Stimulated activated CD4-positive, alpha-beta T cell treated with anti-CD3 and anti-CD28 coated beads, Interleukin-12 subunit alpha, Interleukin-12 subunit beta, amount 100 ng/mL, for 4 hours (primary cell): ENCODE data around the gene ZNF324.
"Not testable (repeated sequence)": the region's sequence is repeated elsewhere in the genome, so short reads cannot be mapped to it uniquely, and the experiment has no call there.

Experiments
- DNase-seq: peaks from one replicate; pipeline ENCODE4 v3.0.0-alpha.2; 2020

The ZNF324 gene

GRCh38 chr19:58466760-58467589 lies at the start of gene ZNF324:
ZNF324 (plus strand) TSS chr19:58467080; CDS start chr19:58469186, 2,106 bp downstream.
- peak; percentile 97 for DNase-seq

GRCh38 chr19:58428617-58429016 lies 38.3 kb upstream of the ZNF324 start:
- no peak for DNase-seq

- no peak for DNase-seq
These were observed 37.1 kb upstream of the ZNF324 start for GRCh38 chr19:58429745-58430144.

- no peak for DNase-seq
These were observed 32.7 kb upstream of the ZNF324 start for GRCh38 chr19:58434217-58434616.

GRCh38 chr19:58439576-58440554 lies 27.0 kb upstream of the ZNF324 start, which contains the start of gene ZNF132:
ZNF132 (minus strand) TSS chr19:58440153; CDS start chr19:58439821, 332 bp downstream.
- peak; percentile 84 for DNase-seq

- no peak for DNase-seq
These were observed 26.3 kb upstream of the ZNF324 start for GRCh38 chr19:58440556-58440955.

- not testable (repeated sequence) for DNase-seq
These were observed 23.9 kb upstream of the ZNF324 start for GRCh38 chr19:58442986-58443385.

- DNase-seq = not testable (repeated sequence)
These were observed 18.0 kb upstream of the ZNF324 start for GRCh38 chr19:58448860-58449259.

GRCh38 chr19:58449980-58450379 lies 16.9 kb upstream of the ZNF324 start:
- not testable (repeated sequence) for DNase-seq

GRCh38 chr19:58450856-58451357 lies 16.0 kb upstream of the ZNF324 start:
- no peak for DNase-seq

- DNase-seq = peak; percentile 95
These were observed 15.3 kb upstream of the ZNF324 start, which contains the start of gene ZNF324B for GRCh38 chr19:58451358-58452101. ZNF324B (plus strand) TSS chr19:58451622; CDS start chr19:58453702, 2,080 bp downstream.

- DNase-seq = no peak
These were observed 13.1 kb upstream of the ZNF324 start for GRCh38 chr19:58453743-58454142.

GRCh38 chr19:58455306-58455705 lies 11.6 kb upstream of the ZNF324 start:
- no peak for DNase-seq

GRCh38 chr19:58456111-58456510 lies 10.8 kb upstream of the ZNF324 start:
- no peak for DNase-seq

- DNase-seq = no peak
These were observed 6.8 kb upstream of the ZNF324 start for GRCh38 chr19:58460039-58460438.

GRCh38 chr19:58466089-58466759 lies 656 bp upstream of the ZNF324 start:
- no peak for DNase-seq

GRCh38 chr19:58468216-58468839 lies 1.4 kb downstream of the ZNF324 start:
- DNase-seq = no peak

GRCh38 chr19:58469241-58470013 lies 2.5 kb downstream of the ZNF324 start:
- DNase-seq = no peak

- DNase-seq = not testable (repeated sequence)
These were observed 4.1 kb downstream of the ZNF324 start for GRCh38 chr19:58470837-58471543.

GRCh38 chr19:58471736-58472135 lies 4.9 kb downstream of the ZNF324 start:
- DNase-seq = no peak
